ENCODE data around the gene SMAD7. TPM values are rescaled to one million over a fixed set of nuclear protein-coding genes. Genes with fewer than 3 reads are reported as not detected.
A peak's percentile ranks its signal among the peaks of the same experiment; 100 is the strongest.

SMAD7 gene
- total RNA-seq, 1 experiment from 2014 or later, result 12.3 TPM

DNA sequence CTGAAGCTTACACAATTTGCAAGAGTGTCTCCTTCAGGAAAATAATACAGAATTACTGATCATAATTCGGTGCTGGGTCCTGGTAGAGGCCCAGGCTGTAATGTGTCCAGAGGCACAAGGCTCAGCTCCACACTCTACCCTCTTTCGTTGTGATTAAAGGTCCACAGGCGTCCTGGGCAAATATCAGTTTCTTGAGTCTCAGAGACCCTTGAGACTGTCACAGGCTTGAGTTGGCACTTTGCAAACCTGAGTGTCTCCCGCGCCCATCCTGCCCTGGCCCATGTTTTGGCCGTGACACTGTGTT lies 46.9 kb upstream of the SMAD7 start:
- intact Hi-C loops (cut with micrococcal nuclease), result no loop called here
- BruUV-seq (replicated peaks), result TSS peak; percentile 92

DNA sequence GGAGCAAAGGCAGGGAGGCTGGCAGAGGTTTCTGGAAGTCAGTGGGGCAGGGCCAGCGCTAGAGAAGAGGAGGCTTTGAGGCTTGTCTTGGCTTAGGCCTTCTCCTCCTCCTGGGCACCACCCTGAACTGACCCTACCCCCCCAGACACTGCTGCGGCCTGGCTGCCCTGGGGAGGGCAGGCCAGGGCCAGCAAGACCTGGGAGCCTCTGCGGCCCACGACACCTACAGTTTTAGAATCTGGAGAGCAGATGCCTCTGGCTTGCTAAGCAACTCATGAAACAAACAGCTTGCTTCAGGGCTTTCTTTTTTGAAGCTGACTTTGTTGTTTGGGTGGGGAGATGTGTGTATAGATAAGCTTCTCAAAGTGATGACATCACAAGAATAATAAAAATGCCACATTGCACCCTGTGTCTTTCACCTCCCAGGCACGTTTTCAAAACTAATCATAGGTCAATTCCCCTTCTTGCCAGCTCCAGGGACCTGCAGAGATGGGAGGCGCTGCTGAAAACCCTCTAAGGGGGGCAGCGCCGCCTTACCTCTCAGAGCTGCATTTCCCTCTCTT lies 46.2 kb upstream of the SMAD7 start:
- POLR2A ChIA-PET, result interaction anchor here (0.6 to 3.2 kb wide), 9 partner anchors 9 to 181 kb away, joined by 3 to 29 read pairs (median 10); no protein-coding TSS in a partner anchor
- TF ChIP-seq, protein P1, sequence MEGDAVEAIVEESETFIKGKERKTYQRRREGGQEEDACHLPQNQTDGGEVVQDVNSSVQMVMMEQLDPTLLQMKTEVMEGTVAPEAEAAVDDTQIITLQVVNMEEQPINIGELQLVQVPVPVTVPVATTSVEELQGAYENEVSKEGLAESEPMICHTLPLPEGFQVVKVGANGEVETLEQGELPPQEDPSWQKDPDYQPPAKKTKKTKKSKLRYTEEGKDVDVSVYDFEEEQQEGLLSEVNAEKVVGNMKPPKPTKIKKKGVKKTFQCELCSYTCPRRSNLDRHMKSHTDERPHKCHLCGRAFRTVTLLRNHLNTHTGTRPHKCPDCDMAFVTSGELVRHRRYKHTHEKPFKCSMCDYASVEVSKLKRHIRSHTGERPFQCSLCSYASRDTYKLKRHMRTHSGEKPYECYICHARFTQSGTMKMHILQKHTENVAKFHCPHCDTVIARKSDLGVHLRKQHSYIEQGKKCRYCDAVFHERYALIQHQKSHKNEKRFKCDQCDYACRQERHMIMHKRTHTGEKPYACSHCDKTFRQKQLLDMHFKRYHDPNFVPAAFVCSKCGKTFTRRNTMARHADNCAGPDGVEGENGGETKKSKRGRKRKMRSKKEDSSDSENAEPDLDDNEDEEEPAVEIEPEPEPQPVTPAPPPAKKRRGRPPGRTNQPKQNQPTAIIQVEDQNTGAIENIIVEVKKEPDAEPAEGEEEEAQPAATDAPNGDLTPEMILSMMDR (IDR thresholded peaks at IDR 0.05; ENCODE audit: unreplicated experiment), result no peak
- CTCF ChIA-PET, result interaction anchor here (0.5 to 1.2 kb wide), 8 partner anchors 21 to 416 kb away, joined by 3 to 4 read pairs (median 3); no protein-coding TSS in a partner anchor
- no peaks in the 10 kb centered on the region for H3K27me3 Mint-ChIP-seq (ENCODE audit: insufficient read depth, unreplicated experiment)
- H3K4me3 Mint-ChIP-seq (ENCODE audit: unreplicated experiment), result no peak overlapping the region
- no peaks in the 10 kb centered on the region for H3K9me3 Mint-ChIP-seq (ENCODE audit: unreplicated experiment)
- peak overlapping the region; percentile 83 for H3K27ac Mint-ChIP-seq (ENCODE audit: low read depth, unreplicated experiment)
- no peaks in the 10 kb centered on the region for H3K36me3 Mint-ChIP-seq (ENCODE audit: insufficient read depth, unreplicated experiment)
- peak; percentile 73 for DNase-seq (ENCODE audit: unreplicated experiment)
- intact Hi-C loops (cut with micrococcal nuclease), result no loop called here
- peaks cover 44% of the 10 kb centered on the region for H3K4me1 Mint-ChIP-seq (ENCODE audit: insufficient read depth, unreplicated experiment)
- BruUV-seq (replicated peaks), result no TSS peak

More for the DNA sequence above, 46.9 kb upstream of the SMAD7 start:
- Mint-ChIP-seq H3K4me3 (ENCODE audit: unreplicated experiment) (peak overlapping the region; percentile 13), H3K4me1 (ENCODE audit: insufficient read depth, unreplicated experiment) (peaks cover 37% of the 10 kb centered on the region), H3K27me3 (ENCODE audit: insufficient read depth, unreplicated experiment) (no peaks in the 10 kb centered on the region), H3K36me3 (ENCODE audit: insufficient read depth, unreplicated experiment) (no peaks in the 10 kb centered on the region), H3K27ac (ENCODE audit: low read depth, unreplicated experiment) (peak overlapping the region; percentile 83), H3K9me3 (ENCODE audit: unreplicated experiment) (no peaks in the 10 kb centered on the region)
- TF ChIP-seq, protein P1 (IDR thresholded peaks at IDR 0.05; ENCODE audit: unreplicated experiment), result no peak
- ChIA-PET POLR2A (interaction anchor here (0.9 to 3.2 kb wide), 10 partner anchors 9 to 180 kb away, joined by 3 to 29 read pairs (median 8); no protein-coding TSS in a partner anchor), CTCF (interaction anchor here (0.6 to 1.4 kb wide), 8 partner anchors 21 to 518 kb away, joined by 3 to 5 read pairs (median 3); no protein-coding TSS in a partner anchor)
- DNase-seq (ENCODE audit: unreplicated experiment), result no peak

DNA sequence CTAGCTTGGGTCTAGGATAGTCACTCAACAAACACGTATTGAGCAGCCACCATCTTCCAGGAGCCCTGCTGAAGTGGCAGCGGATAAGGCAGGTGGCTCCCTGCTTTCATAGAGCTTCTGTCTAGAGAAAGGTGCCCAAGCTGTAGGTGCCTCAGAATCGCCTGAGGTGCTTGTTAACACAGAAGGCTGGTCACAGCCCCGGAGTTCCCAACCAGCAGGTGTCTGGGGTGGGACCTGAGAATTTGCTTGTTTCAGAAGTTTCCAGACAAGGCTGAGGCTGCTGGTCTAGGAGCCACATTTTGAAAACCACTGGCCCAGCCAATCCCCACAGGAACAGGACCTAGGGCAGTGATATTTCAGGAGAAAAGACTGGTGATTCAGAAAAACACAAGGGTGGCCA lies 45.3 kb upstream of the SMAD7 start:
- Mint-ChIP-seq H3K27me3 (ENCODE audit: insufficient read depth, unreplicated experiment) (no peaks in the 10 kb centered on the region), H3K36me3 (ENCODE audit: insufficient read depth, unreplicated experiment) (no peaks in the 10 kb centered on the region), H3K4me3 (ENCODE audit: unreplicated experiment) (no peak overlapping the region), H3K9me3 (ENCODE audit: unreplicated experiment) (no peaks in the 10 kb centered on the region), H3K4me1 (ENCODE audit: insufficient read depth, unreplicated experiment) (peaks cover 49% of the 10 kb centered on the region), H3K27ac (ENCODE audit: low read depth, unreplicated experiment) (no peak overlapping the region)
- intact Hi-C loops (cut with micrococcal nuclease), result no loop called here
- TF ChIP-seq, protein P1 (IDR thresholded peaks at IDR 0.05; ENCODE audit: unreplicated experiment), result no peak
- no peak for DNase-seq (ENCODE audit: unreplicated experiment)
- no TSS peak for BruUV-seq (replicated peaks)
- POLR2A ChIA-PET, result interaction anchor here (0.9 to 3.2 kb wide), 2 partner anchors 43 to 49 kb away, joined by 3 to 29 read pairs; no protein-coding TSS in a partner anchor
- CTCF ChIA-PET, result interaction anchor here (0.6 kb wide), 1 partner anchor 9 kb away, joined by 3 read pairs; no protein-coding TSS in a partner anchor

DNA sequence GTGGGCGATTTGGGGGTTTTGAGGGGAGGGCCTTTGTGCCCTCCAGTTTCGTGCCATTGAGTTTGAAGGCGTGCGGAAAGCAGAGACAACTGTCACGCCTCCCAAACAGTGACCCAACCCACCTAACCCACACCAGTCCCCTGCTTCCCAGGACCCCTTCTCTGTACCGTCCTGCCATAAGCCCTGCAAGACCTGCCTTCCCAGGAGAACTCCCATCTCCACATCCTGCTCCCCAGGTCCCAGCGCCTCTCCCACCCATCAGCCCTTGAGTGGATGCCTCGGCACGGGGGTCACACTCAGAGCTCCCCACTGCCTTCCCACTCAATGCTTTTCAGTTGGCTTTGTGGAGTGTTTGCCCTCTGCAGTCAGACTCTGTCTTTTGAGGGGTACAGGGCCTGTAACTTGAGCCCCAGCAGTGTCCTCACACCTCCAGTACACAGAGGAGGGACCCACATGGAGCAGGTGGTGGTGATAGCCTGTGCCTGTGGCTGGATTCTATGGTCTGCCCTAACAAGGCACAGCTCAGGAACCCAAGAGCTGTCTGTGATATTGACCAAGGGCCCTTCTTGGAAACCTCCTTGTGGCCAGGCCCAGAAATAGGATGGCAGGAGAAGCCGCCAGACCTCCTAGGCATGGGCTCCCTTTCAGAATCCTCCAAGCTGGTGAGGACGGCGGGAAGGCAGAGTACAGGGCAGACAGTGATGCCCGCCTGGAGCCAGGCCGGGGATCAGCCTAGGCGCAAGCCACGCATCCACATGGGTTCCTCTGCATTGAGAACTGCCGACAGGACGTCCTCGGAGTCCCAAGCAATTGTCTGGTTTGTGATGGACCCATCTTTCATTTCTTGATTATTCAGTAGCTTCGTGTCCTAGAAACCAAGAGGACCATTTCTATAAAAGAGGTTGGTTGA lies 44.4 kb upstream of the SMAD7 start:
- Mint-ChIP-seq H3K36me3 (ENCODE audit: insufficient read depth, unreplicated experiment) (no peaks in the 10 kb centered on the region), H3K27ac (ENCODE audit: low read depth, unreplicated experiment) (no peak overlapping the region), H3K4me1 (ENCODE audit: insufficient read depth, unreplicated experiment) (peaks cover 58% of the 10 kb centered on the region), H3K27me3 (ENCODE audit: insufficient read depth, unreplicated experiment) (no peaks in the 10 kb centered on the region), H3K4me3 (ENCODE audit: unreplicated experiment) (no peak overlapping the region), H3K9me3 (ENCODE audit: unreplicated experiment) (no peaks in the 10 kb centered on the region)
- intact Hi-C loops (cut with micrococcal nuclease), result no loop called here
- DNase-seq (ENCODE audit: unreplicated experiment), result no peak
- TF ChIP-seq, protein P1 (IDR thresholded peaks at IDR 0.05; ENCODE audit: unreplicated experiment), result no peak
- no TSS peak for BruUV-seq (replicated peaks)
- ChIA-PET POLR2A (interaction anchor here (0.7 to 0.9 kb wide), 2 partner anchors 43 to 48 kb away, joined by 3 to 4 read pairs; no protein-coding TSS in a partner anchor), CTCF (no interaction called here)
